H1 (cell line): ENCODE measurements around the gene NUDT1. TPM values are rescaled to one million over a fixed set of nuclear protein-coding genes. Genes with fewer than 3 reads are reported as not detected.

Experiments used
- CTCF ChIA-PET: fragments of 300-600 bp; sonication (Branson Sonifier 250); formaldehyde crosslinking; loops from one replicate; lab custom pipeline; 2021; ENCODE audit not compliant: partially characterized antibody; lab: Charles Lee
- POLR2A ChIA-PET: fragments of 300-600 bp; sonication (Branson Sonifier 250); formaldehyde crosslinking; loops from one replicate; lab custom pipeline; 2021; ENCODE audit warnings: inconsistent platforms; ENCODE audit not compliant: partially characterized antibody; lab: Charles Lee
- DNase-seq, 2 experiments: peaks; one replicate each; pipeline versions ENCODE4 v3.0.0 to v3.0.0-alpha.2; 2010 to 2022; ENCODE audit warnings: low spot score in 2 of 2, low read depth in 1 of 2, mixed read lengths in 1 of 2
- FAIRE-seq: peaks from 2 replicates; lab custom pipeline; 2011; peaks lifted over from hg19 to GRCh38; lab: Jason Lieb, UNC
- H2AFZ ChIP-seq: 2 replicates; pipeline ENCODE4 v1.8.1; 2012; ENCODE audit warnings: low read length, inconsistent platforms
- H2AK5ac ChIP-seq: 2 replicates; pipeline ENCODE4 v1.6.1; 2013; ENCODE audit warnings: low read depth, low read length
- H2BK120ac ChIP-seq: replicated peaks from 2 replicates; pipeline ENCODE3; 2013; ENCODE audit warnings: low read depth, low read length, inconsistent platforms
- H2BK12ac ChIP-seq: 2 replicates; pipeline ENCODE4 v1.6.1; 2013; ENCODE audit warnings: low read depth, low read length
- H2BK15ac ChIP-seq: 2 replicates; pipeline ENCODE4 v1.6.1; 2013; ENCODE audit warnings: low read length
- H2BK20ac ChIP-seq: 2 replicates; pipeline ENCODE4 v1.6.1; 2013; ENCODE audit warnings: low read length
- H2BK5ac ChIP-seq: 2 replicates; pipeline ENCODE4 v1.6.1; 2013; ENCODE audit warnings: low read depth, low read length
- H3K14ac ChIP-seq: 2 replicates; pipeline ENCODE4 v1.6.1; 2013; ENCODE audit warnings: inconsistent platforms; ENCODE audit not compliant: insufficient read length
- H3K18ac ChIP-seq: 2 replicates; pipeline ENCODE4 v1.6.1; 2013; ENCODE audit warnings: low read length; ENCODE audit errors: extremely low read depth
- H3K23ac ChIP-seq: 2 replicates; pipeline ENCODE4 v1.6.1; 2013; ENCODE audit warnings: inconsistent platforms; ENCODE audit not compliant: insufficient read length
- H3K23me2 ChIP-seq: 2 replicates; pipeline ENCODE4 v1.6.1; 2013; ENCODE audit warnings: low read depth, low read length
- H3K27ac ChIP-seq: 2 replicates; pipeline ENCODE4 v1.6.1; 2011; ENCODE audit warnings: low read depth, low read length, inconsistent platforms
- H3K27me3 ChIP-seq, 4 experiments: replicated peaks in 1 of 4; 1 replicate in 1 of 4; 2 replicates in 3 of 4; pipeline versions ENCODE4 v1.6.1 to v1.8.1; 2011 to 2013; ENCODE audit warnings: low read length in 3 of 4, mild to moderate bottlenecking in 3 of 4, inconsistent platforms in 2 of 4, mixed read lengths in 2 of 4, moderate library complexity in 1 of 4; ENCODE audit not compliant: control insufficient read depth in 3 of 4, insufficient read depth in 3 of 4; ENCODE audit errors: extremely low read depth in 1 of 4
- H3K36me3 ChIP-seq, 4 experiments: 2 replicates each; pipeline versions ENCODE4 v1.6.1 to v1.8.1; 2011 to 2013; ENCODE audit warnings: mild to moderate bottlenecking in 4 of 4, low read length in 3 of 4, moderate library complexity in 2 of 4, control low read depth in 1 of 4, inconsistent platforms in 1 of 4; ENCODE audit not compliant: insufficient read depth in 4 of 4, control insufficient read depth in 2 of 4
- H3K4ac ChIP-seq: replicated peaks from 2 replicates; pipeline ENCODE3; 2013; ENCODE audit warnings: low read length, low read depth, mixed read lengths, inconsistent platforms; ENCODE audit not compliant: insufficient read length
- H3K4me1 ChIP-seq, 4 experiments: replicated peaks in 1 of 4; 1 replicate in 1 of 4; 2 replicates in 3 of 4; pipeline versions ENCODE4 v1.6.1 to v1.8.1; 2011 to 2013; ENCODE audit warnings: low read length in 3 of 4, inconsistent platforms in 2 of 4, mixed read lengths in 1 of 4; ENCODE audit not compliant: insufficient read depth in 4 of 4, control insufficient read depth in 3 of 4
- H3K4me2 ChIP-seq, 2 experiments: 2 replicates each; pipeline versions ENCODE4 v1.6.1 to v1.8.1; 2011 to 2013; ENCODE audit warnings: low read depth in 2 of 2, low read length in 2 of 2, control low read depth in 1 of 2, inconsistent platforms in 1 of 2, mild to moderate bottlenecking in 1 of 2; ENCODE audit not compliant: insufficient read depth in 1 of 2
- H3K4me3 ChIP-seq, 4 experiments: fragments of 200-600, 300-600 bp in 1 of 4; sonication (generic), shearing (Covaris generic), sonication (Bioruptor Twin) in 1 of 4; 2 replicates each; pipeline versions ENCODE4 v1.5.1 to v1.8.1; 2011 to 2016; ENCODE audit warnings: low read length in 4 of 4, low read depth in 3 of 4, control low read depth in 2 of 4, inconsistent platforms in 2 of 4, mild to moderate bottlenecking in 2 of 4, mixed read lengths in 1 of 4, moderate library complexity in 1 of 4; ENCODE audit not compliant: insufficient read depth in 2 of 4; ENCODE audit errors: extremely low read depth in 1 of 4
- H3K56ac ChIP-seq: replicated peaks from 2 replicates; pipeline ENCODE3; 2013; ENCODE audit warnings: low read depth, mild to moderate bottlenecking, mixed read lengths, low read length, inconsistent platforms; ENCODE audit not compliant: insufficient read length
- H3K79me1 ChIP-seq: 2 replicates; pipeline ENCODE4 v1.6.1; 2013; ENCODE audit warnings: low read depth, low read length, control low read depth
- H3K79me2 ChIP-seq, 2 experiments: 2 replicates each; pipeline versions ENCODE4 v1.6.1 to v1.8.1; 2012 to 2013; ENCODE audit warnings: low read length in 2 of 2, mild to moderate bottlenecking in 2 of 2, inconsistent platforms in 1 of 2; ENCODE audit not compliant: insufficient read depth in 2 of 2, control insufficient read depth in 1 of 2
- H3K9ac ChIP-seq, 4 experiments: replicated peaks in 1 of 4; 1 replicate in 1 of 4; 2 replicates in 3 of 4; pipeline versions ENCODE4 v1.6.1 to v1.8.1; 2011 to 2013; ENCODE audit warnings: low read depth in 3 of 4, low read length in 3 of 4, control low read depth in 2 of 4, mild to moderate bottlenecking in 2 of 4, moderate library complexity in 2 of 4, inconsistent platforms in 1 of 4; ENCODE audit errors: extremely low read depth in 1 of 4
- H3K9me3 ChIP-seq, 2 experiments: 2 replicates each; pipeline versions ENCODE4 v1.6.1 to v1.8.1; 2012 to 2013; ENCODE audit warnings: mild to moderate bottlenecking in 2 of 2, moderate library complexity in 2 of 2, control low read depth in 1 of 2, inconsistent platforms in 1 of 2, low read depth in 1 of 2, low read length in 1 of 2, mixed read lengths in 1 of 2; ENCODE audit not compliant: insufficient read depth in 2 of 2
- H4K20me1 ChIP-seq, 2 experiments: replicated peaks in 1 of 2; 2 replicates each; pipeline versions ENCODE3 to v1.8.1; 2011 to 2013; ENCODE audit warnings: inconsistent platforms in 2 of 2, low read length in 2 of 2, mild to moderate bottlenecking in 1 of 2; ENCODE audit not compliant: insufficient read depth in 2 of 2, control insufficient read depth in 1 of 2
- H4K5ac ChIP-seq: 2 replicates; pipeline ENCODE4 v1.6.1; 2013; ENCODE audit warnings: low read length, low read depth, mixed read lengths, inconsistent platforms; ENCODE audit not compliant: insufficient read length
- H4K8ac ChIP-seq: 2 replicates; pipeline ENCODE4 v1.8.0; 2013; ENCODE audit warnings: mild to moderate bottlenecking, moderate library complexity, low read length, inconsistent platforms; ENCODE audit not compliant: insufficient read depth; ENCODE audit errors: extremely low read depth
- H4K91ac ChIP-seq: replicated peaks from 2 replicates; pipeline ENCODE3; 2013; ENCODE audit warnings: low read length, mixed read lengths, inconsistent platforms; ENCODE audit not compliant: insufficient read length
- JUND ChIP-seq: IDR thresholded peaks from 2 replicates; pipeline ENCODE4 v1.6.1; 2011; ENCODE audit warnings: mild to moderate bottlenecking, improper control_type of control experiment, low read length
- KDM1A ChIP-seq: fragments of 200-600, 300-600 bp; sonication (generic); IDR thresholded peaks from 2 replicates; pipeline ENCODE4 v1.7.1; 2016; ENCODE audit warnings: mild to moderate bottlenecking, low read length, borderline replicate concordance
- RAD21 ChIP-seq, 2 experiments: IDR thresholded peaks in 1 of 2; conservative IDR thresholded peaks in 1 of 2; 2 replicates each; pipeline ENCODE4 v1.6.1; 2011; ENCODE audit warnings: low read depth in 2 of 2, low read length in 2 of 2, improper control_type of control experiment in 1 of 2, inconsistent platforms in 1 of 2, mild to moderate bottlenecking in 1 of 2, moderate library complexity in 1 of 2
- WGBS, 2 experiments: shearing (Covaris generic) in 1 of 2; methylation state at CpG; one replicate each; pipeline versions ENCODE4 v1.1.6 to v1.1.7; 2013 to 2015; ENCODE audit warnings: low lambda C conversion rate in 2 of 2, mixed read lengths in 2 of 2, inconsistent platforms in 1 of 2, low coverage in 1 of 2, missing lambda C conversion rate in 1 of 2; ENCODE audit not compliant: insufficient replicate concordance in 2 of 2, insufficient coverage in 1 of 2, insufficient read length in 1 of 2; ENCODE audit errors: extremely low coverage in 1 of 2, missing lambda C conversion rate in 1 of 2; 5-methylcytosine and 5-hydroxymethylcytosine counted together
- polyA plus RNA-seq, 7 experiments: library from polyadenylated mRNA; depleted of rRNA in 3 of 7; stranded (reverse) in 5 of 7; unstranded in 2 of 7; fragments of >200 nt in 5 of 7; fragments of 200-250 nt in 2 of 7; gene quantifications; 1 replicate in 5 of 7; 2 replicates in 1 of 7; 4 replicates in 1 of 7; pipeline versions ENCODE4 v1.2.1 to v1.2.3, GENCODE V29; 2011 to 2013; ENCODE audit warnings: missing spikeins in 2 of 7, mixed read lengths in 2 of 7
- total RNA-seq: library from RNA; stranded (reverse); fragmentation: NEBNext Ultra II Directional; extraction: Animal tissue kit (Norgen Biotek cat#: 25700); gene quantifications from 2 replicates; pipeline ENCODE4 v1.2.1, GENCODE V29; 2021

The NUDT1 gene
- total and polyA plus RNA-seq, 2 of the 8 experiments (the other 6 are each of a cell fraction or from before 2014, with no cell fraction given) = 76.1 to 89.5 TPM

- Histone ChIP-seq H3K4me3 (no peak overlapping the region), H3K27me3 (no peaks in the 10 kb centered on the region), H3K4me1 (peaks cover 0 to 10% (median 2%) of the 10 kb centered on the region in 4 experiments; a peak in 4 of 7 replicates), H3K27ac (no peak overlapping the region), H2BK120ac (no peak overlapping the region), H3K9me3 (no peaks in the 10 kb centered on the region), H2AK5ac (no peak overlapping the region), H3K56ac (no peak overlapping the region), H4K8ac (no peak overlapping the region), H2BK20ac (no peak overlapping the region), H4K91ac (no peak overlapping the region), H3K4ac (no peak overlapping the region), H3K4me2 (no peak overlapping the region), H4K5ac (no peak overlapping the region), H2AFZ (no peak overlapping the region), H3K14ac (no peak overlapping the region), H2BK5ac (no peak overlapping the region), H3K36me3 (0 out of 8 replicates have a peak, but pooled peaks cover 0 to under 1% (median 0%) of the 10 kb centered on the region in 4 experiments), H3K79me2 (peaks cover 0 to 15% of the 10 kb centered on the region in 2 experiments; a peak in 1 of 4 replicates), H3K9ac (no peak overlapping the region), H3K23ac (no peak overlapping the region), H4K20me1 (peaks cover 0 to 7% of the 10 kb centered on the region in 2 experiments), H3K18ac (no peak overlapping the region), H2BK15ac (no peak overlapping the region), H2BK12ac (no peak overlapping the region), H3K23me2 (no peaks in the 10 kb centered on the region; the same call in 1 of the 2 replicates), H3K79me1 (no peaks in the 10 kb centered on the region; the same call in 1 of the 2 replicates)
- DNase-seq (no peak), FAIRE-seq (no peak)
- WGBS, 2 experiments = 84% methylated on average over 14 of the region's 14 CpGs; no CpG with 5 or more reads in 1 of the 2 experiments
- CTCF ChIA-PET = interaction anchor here (0.9 to 1.3 kb wide), 2 partner anchors 48 to 66 kb away, joined by 3 read pairs; no protein-coding TSS in a partner anchor
- no peak for TF ChIP-seq JUND
- no peak for TF ChIP-seq KDM1A
- TF ChIP-seq RAD21 (IDR thresholded peaks at IDR 0.05 in 1 of 2, conservative IDR thresholded peaks at IDR 0.05 in 1 of 2; ENCODE audit: low read depth in 2 of 2, low read length in 2 of 2) = no peak
- POLR2A ChIA-PET = interaction anchor here (1.1 to 1.8 kb wide), 8 partner anchors 12 to 76 kb away, joined by 3 to 8 read pairs (median 4); no protein-coding TSS in a partner anchor
Observed at GRCh38 chr7:2282185-2282751, 40.2 kb downstream of the NUDT1 start.
